ENCODE data around the gene PACRGL. TPM values are rescaled to one million over a fixed set of nuclear protein-coding genes. Genes with fewer than 3 reads are reported as not detected.

PACRGL gene
- total RNA-seq, 4 donors from 2014 or later, result 17.1 to 50.3 (median 25.1) TPM

- H3K4me1 ChIP-seq, result no peaks in the 10 kb centered on the region
- no peak overlapping the region for H3K4me3 ChIP-seq
- DNase-seq, result no peak
- H3K27me3 ChIP-seq, result no peaks in the 10 kb centered on the region
- H3K27ac ChIP-seq, result no peak overlapping the region
- TF ChIP-seq POLR2A (IDR thresholded peaks at IDR 0.05) (no peak), CTCF (IDR thresholded peaks at IDR 0.05) (no peak)
- no peaks in the 10 kb centered on the region for H3K36me3 ChIP-seq
- H3K9me3 ChIP-seq, result no peaks in the 10 kb centered on the region
Measured at GRCh38 chr4:20787940-20788665, 87.8 kb downstream of the PACRGL start.
